Astrocyte of the hippocampus (primary cell): Measurements from ENCODE around the gene TRIM69.
"Not testable (repeated sequence)": the region's sequence is repeated elsewhere in the genome, so short reads cannot be mapped to it uniquely, and the experiment has no call there.

Experiments used
- DNase-seq: peaks from one replicate; pipeline ENCODE4 v3.0.0; 2011; ENCODE audit warnings: low read depth, low spot score

TRIM69 gene

DNA sequence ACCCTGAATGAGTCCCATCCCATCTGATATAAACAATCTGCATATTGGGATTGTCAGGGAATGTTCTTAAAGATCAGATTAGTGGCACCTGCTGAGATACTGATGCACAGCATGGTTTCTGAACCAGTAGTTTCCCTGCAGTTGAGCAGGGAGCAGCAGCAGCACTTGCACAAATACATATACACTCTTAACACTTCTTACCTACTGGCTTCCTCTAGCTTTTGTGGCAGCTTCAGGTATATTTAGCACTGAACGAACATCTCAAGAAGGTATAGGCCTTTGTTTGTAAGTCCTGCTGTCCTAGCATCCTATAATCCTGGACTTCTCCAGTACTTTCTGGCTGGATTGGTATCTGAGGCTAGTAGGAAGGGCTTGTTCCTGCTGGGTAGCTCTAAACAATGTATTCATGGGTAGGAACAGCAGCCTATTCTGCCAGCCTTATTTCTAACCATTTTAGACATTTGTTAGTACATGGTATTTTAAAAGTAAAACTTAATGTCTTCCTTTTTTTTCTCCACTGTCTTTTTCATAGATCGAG lies 20.5 kb upstream of the TRIM69 start:
- DNase-seq: no peak

DNA sequence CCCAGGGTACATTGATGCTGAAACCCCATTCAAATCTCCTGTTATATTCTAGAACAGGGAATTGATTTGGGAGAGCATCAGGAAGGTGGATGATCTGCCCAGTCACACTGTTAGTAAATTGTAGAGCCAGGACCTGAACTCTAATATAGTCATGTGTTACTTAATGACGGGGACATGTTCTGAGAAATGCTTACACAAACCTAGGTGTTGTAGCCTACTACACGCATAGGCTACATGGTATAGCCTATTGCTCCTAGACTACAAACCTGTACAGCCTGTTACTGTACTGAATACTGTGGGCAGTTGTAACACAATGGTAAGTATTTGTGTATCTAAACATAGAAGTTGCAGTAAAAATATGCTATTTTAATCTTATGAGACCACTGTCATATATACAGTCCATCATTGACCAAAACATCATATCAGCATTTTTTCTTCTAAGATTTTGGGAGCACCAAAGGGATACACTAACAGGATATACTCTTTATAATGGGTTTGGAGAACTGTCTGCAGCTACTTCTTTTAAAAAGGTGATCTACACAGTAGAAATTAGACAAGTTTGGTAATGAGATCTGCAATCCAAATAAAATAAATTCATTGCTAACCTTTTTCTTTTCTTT lies 19.2 kb upstream of the TRIM69 start:
- DNase-seq: no peak

DNA sequence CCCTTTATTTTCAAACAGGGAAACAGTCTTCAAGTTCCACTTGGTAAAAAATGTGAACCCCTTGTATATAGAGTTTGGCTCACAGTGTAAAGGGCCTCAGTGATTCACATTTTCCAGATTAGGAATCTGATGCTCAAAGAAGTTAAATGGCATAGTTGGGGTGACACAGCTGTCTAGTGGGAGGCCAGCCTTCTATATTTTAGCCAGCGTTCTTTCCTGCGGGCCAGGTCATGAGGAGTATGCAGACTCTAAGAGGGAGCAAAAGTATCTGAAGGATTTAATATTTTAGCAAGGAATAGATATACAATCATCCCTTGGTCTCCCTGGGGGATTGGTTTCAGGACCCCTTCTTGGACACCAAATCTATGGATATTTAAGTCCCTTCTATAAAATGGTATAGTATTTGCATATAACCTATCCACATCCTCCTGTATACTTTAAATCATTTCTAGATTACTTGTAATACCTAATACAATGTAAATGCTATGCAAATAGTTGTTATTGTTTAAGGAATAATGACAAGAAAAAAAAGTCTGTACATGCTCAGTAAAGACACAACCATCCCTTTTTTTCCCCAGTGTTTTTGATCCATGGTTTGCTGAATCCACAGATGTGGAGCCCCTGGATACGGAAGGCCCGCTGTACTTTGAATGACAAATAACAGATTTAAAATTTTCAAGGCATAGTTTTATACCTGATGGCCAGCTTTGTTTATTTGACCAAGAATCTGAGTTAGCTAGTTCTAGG lies 18.0 kb upstream of the TRIM69 start:
- DNase-seq: no peak

DNA sequence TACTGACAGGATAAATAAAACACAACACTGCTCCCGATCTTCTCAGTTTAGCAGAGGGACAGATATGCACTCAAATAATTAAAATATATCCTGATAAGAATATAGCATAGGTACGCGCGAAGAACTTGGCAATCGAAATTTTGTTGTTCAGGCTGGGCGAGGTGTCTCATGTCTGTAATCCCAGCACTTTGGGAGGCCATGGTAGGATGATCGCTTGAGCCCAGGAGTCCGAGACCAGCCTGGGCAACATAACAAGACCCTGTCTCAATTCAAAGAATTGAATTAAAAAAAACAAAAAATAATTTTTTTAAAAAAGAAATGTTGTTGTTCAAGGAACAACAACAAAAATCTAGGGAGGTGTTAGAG lies 17.4 kb upstream of the TRIM69 start:
- DNase-seq: no peak

DNA sequence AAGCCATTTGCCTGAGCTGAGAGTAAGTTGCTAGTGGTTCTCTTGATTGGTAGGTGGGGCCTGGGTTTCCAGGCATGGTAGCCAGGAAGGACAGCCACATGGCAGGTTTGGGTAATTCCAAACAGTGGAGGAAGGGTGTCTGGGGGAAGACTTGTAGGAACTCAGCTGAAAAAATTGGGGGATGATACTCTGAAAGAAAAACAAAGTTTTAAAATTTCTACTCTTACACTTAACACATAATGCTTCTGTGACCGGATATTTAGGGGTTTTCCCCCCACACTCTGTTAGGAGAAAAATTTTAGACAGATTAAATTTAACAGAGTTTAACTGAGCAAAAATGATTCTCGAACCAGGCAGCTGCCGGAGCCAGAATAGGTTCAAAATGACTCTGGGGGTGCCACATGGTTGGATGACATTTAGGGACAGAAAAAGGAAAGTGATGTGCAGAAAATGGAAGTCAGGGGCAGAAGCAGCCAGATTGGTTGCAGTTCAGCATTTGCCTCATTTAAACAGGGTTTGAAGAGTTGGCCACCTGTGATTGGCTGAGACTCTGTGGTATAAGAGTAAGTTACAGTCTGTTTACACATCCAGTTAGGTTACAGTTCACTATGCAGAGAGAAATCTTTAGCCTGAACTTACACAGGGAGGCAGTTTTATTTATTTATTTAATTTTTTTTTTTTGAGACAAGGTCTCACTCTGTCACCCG lies 16.9 kb upstream of the TRIM69 start:
- DNase-seq: no peak

DNA sequence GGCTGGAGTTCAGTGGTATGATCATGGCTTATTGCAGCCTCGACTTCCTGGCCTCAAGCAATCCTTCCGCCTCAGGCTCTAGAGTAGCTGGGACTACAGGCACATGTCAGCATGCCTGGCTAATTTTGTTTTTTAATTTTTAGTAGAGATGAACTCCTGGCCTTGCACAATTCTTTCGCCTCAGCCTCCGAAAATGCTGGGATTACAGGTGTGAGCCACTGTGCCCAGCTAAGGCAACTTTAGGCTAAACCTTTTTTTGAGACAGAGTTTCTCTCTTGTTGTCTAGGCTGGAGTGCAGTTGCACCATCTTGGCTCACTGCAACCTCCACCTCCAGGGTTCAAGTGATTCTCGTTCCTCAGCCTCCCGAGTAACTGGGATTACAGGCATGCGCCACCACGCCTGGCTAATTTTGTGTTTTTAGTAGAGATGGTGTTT lies 16.3 kb upstream of the TRIM69 start:
- DNase-seq: not testable (repeated sequence)

DNA sequence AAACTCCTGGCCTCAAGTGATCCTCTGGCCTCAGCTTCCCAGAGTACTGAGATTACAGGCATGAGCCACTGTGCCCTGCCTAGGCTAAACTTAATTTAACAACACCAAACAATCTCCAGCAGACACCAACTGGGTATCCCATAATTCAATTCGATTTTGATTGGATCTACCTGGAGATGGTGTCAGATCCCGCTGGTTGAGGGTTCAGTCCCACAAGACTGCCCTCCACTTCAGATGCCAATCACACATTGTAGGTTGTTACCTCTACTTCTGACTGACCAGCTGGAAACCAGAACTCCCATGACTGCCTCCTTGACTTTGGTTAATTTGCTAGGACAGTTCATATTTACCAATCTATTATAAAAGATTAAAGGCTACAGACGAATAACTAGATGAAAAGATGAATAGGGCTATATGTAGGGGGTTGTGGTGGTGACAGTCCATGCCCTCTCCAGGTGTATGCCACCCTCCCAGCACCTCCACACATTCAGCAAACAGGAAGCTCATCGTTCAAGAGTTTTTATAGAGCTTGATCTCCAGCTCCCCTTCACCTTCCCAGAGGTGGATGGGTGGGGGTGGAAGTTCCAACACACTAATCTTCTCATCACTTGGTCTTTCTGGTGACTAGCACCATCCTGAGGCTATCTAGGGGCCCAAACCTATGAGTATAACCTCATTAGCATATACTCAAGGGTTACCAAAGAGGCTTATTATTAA lies 15.7 kb upstream of the TRIM69 start:
- no peak for DNase-seq

DNA sequence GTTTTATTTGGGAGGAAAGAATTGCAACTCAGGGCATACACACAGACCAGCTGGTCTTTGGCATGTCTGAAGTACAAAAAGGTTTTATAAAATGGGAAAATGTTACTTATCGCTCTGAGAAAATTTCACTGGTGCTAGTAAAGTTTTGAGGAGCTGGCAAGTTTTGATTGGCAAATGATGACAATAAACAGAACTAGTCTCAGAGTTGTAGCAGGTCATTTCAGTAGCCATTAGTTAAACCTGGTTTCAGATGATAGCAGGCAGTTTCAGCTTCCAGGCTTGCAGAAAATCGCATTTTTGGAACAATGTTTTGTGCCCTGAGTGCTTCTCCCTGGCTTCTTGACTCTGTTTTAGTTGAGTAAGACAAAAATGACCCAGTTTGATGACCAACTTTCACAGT lies 14.3 kb upstream of the TRIM69 start:
- DNase-seq: no peak

DNA sequence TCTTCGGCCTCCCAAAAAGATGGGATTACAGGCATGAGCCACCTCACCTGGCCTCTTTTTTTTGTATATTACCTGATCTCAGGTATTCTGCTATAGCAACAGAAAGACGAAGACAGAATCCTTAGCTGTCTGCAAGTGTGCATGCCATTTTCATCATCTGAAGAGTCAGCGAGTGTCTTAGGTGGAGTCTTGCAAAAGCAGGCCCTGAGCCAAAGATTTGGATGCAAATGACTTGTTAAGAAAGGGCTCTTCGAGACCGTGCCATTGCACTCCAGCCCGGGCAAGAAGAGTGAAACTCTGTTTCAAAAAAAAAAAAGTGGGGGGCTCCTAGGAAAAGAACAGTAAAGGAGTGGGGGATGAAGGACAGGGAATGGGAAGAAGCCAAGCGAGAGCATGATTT lies 10.2 kb upstream of the TRIM69 start:
- DNase-seq: no peak

DNA sequence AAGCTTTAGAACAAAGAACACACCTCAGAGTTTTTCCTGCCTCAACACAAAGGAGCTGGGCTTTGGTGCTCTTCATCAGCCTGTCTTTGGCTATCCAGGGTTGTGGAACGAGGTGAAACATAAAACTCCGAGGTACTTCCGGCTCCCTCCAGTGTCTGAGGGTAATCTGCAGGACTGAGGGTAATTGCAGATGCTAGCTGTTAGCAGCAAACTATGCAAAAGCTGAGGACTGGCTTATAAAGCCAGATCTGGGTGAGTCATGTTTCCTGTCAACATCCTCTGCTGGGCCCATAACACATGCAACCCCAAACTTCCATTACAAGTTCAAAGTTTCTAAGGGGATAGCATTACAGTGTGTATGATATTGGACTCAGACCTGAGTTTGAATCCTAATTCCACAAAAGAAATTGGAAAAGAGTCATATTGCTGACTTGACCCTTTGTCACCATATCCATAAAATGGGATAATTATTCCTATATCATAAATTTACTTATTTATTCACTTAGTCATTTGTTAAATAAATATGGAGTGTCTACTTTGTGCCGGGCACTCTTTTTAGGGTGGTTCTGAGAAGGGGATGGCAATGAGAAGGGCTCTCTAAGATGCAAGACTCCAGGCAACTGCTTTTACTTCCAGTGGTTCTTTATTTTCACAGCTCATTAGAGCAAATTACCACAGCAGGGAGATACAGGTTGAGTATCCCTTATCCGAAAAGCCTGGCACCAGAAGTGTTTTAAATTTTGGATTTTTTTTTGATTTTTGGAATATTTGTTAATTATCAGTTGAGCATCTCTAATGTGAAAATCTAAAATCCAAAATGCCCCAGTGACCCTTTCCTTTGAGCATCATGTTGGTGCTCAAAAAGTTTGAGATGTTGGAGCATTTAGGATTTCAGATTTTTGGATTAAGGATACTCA lies 9.5 kb upstream of the TRIM69 start:
- peak; percentile 83 for DNase-seq

DNA sequence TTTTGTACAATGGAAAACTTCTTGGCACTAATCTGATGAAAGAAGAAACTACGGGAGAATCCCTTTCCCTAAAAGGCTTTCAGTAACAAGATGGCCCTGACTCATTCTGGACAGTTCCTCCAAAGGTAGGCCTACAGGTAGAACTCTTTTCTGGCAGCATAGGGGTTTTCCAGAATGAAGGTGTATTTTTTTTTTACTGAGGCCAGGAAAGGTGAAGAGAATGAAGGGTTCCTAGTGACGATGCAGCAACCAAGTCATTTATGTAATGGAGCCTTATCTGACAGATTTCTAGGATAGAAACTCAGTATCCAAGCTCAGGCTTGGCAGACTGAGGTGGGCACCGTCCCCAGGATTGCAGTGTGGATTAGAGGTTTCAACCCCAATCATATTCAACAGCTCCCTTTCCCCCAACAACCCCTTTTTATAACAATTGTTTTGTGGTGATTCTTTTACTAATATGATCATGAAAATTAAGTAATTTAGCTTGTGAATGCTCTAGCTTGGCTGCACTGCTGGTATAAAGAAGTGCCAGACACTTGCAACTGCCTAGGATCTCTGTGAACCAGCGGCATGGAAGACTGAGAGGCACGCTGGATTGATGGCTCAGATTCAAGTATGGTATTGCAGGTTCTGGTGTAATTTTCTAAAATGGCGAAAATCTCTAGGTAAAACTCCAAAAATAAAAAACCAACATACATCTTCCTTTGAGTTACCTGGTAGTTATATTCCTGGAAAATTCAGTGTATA lies 8.7 kb upstream of the TRIM69 start:
- DNase-seq: no peak

DNA sequence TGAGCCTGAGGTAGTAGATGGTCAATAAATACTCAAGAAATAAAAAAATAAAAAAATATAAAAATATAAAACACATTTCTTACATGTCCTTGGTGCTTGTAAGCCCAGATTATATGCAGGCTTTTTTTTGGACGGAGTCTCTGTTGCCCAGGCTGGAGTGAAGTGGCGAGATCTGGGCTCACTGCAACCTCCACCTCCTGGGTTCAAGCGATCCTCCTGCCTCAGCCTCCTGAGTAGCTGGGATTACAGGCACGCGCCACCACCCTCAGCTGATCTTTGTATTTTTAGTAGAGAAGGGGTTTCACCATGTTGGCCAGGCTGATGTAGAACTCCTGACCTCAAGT lies 8.1 kb upstream of the TRIM69 start:
- not testable (repeated sequence) for DNase-seq

DNA sequence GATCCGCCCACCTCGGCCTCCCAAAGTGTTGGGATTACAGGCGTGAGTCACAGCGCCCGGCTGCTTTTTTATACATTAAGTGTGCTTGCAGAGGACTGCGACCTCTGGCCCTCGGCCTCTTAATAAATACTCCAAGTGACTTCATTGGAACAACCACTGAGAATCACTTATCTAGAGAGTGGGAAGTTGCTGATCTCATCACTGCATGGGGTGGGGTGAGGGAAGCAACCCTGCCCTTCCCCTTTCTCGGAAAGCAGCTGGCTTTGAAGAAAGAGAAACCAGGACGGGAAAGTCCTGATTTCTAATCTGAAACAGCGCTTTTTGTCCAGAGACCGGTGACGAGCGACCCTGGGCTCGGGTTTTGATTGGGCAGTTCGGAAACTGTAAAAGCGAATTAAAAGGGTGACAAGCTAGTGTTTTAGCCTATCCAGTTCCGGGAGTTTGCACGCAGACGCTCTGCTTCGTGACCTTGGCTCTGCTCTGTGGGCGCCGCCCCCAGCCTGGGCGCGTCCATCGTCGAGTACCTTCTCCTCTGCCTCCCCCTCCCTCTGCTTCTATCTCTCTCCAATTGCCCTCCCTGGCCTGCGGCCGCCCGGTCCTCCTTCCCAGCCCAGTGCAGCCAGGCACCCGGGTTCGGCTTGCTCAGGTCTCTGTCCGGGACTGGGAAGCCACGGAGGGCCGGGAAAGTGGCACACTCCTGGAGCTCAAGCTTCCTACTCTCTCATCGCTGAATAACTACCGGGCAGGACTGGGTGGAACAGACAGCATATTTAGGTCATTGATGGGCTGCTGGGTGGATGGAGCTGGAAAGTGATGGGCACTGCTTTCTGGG lies 7.5 kb upstream of the TRIM69 start:
- peak; percentile 98 for DNase-seq

DNA sequence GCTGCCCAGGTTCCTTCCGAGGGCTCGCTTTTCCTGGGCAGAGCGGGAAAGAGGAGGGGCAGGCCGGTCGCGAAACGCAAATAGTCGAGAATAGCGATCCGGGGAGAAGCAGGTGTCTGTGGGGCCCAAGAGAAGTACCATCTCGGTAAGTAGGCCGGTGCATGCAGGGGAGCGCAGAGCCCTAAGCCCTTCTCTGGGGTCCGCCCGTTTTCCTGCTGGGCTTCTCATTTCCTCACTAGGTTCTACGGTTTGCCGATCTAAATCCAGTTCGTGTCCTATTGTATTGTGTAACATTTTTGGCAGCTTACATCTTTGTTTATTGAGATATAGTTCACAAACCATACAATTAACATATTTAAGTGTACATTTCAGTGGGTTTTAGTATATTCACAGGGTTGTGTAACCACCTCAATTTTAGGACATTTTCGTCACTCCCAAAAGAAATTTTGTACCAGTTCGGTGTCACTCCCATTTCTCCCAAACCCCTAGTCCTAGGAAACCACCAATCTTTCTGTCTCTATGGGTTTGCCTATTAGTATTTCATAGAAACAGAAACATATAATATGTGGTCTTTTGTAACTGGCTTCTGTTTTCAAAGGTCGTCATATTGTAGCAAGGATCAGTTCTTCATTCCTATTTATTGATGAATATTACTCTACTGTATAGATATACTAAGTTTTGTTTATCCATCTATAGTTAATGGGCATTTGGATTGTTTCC lies 6.8 kb upstream of the TRIM69 start:
- no peak for DNase-seq

DNA sequence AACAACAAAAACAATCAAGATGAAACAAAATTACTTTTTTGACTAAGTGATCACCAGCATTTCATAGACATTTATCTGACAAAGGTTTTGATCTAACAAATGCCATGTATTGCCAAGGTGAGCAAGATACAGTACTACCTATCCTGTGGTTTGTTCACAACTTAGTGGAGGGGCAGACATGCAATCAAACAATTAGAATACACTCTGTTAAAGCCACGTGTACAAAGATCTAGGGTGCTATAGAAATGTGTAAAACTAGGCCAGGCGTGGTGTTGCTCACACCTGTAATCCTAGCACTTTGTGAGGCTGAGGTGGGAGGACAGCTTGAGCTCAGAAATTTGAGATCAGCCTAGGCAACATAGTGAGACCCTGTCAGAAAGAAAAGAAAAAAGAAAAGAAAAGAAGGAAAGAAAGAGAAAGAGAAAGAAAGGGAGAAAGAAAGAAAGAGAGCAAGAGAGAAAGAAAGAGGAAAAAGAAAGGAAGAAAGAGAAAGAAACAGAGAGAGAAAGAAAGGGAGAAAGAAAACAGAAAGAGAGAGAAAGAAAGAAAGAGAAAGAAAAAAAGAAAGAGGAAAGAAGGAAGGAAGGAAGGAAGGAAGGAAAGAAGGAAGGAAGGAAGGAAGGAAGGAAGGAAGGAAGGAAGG lies 1.4 kb upstream of the TRIM69 start:
- DNase-seq: no peak

DNA sequence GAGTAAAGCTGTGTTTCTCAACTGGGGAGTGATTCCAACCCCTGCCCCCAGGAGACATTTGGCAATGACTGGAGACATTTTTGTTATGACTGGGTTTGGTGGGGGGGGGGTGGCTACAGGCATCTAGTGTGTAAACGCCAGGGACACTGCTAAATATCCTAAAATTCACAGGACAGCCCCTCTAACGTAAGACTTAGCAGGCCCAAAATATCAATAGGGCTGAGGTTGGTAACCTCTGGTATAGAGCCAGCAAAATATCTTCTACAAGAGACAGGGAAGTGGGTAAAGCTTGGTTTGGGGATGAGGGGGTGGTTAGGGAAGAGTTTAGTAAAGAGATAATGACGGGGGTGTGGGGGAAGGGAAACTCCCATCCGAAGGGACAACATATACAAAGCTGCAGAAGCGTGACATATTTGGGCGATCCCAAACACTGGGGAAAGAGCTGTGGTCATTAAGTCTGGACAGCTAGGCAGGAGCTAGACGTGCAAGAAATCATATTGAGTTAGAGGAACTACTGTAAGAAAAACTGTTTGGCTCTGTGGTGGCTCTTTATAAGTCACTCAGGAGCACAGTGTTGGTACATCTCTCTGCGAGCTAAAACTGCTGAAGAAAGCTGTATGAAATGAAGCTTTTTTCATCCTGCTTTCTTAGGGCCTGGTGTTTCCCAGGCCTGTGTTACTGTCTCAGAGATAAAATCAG lies 697 bp upstream of the TRIM69 start:
- no peak for DNase-seq

DNA sequence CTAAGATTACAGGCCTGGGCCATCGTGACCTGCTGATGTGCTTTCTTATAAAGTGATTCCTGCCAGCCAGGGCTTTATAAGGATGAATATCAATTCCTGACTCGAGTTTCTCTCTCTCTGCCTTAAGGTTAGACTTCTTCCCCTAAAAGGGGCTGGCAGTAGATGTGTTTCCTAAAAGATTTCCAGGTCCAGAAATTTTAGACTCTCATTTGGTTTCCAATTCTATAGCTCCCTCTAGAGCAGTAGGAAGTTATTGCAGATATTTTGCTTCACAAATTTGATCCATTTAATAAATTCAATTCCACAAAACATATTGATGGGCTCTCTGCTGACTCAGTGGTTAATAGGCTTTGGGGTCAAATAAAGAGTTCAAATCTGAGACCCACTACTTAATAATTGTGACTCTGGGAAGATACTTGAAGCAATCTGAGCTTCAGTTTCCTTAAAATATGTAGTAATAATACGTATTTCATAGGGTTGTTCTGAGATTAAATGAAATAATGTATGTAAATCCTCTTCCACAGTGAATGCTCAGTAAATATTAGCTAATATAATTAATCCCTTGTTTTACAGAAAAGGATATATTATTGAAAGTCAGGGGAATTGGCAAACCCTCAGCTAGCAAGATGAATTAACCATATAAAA lies 2.1 kb downstream of the TRIM69 start:
- peak; percentile 57 for DNase-seq
